ENCODE results near the gene MDM2. TPM values are rescaled to one million over a fixed set of nuclear protein-coding genes. Genes with fewer than 3 reads are reported as not detected.
A peak's percentile ranks its signal among the peaks of the same experiment; 100 is the strongest.
"Not testable (repeated sequence)": the region's sequence is repeated elsewhere in the genome, so short reads cannot be mapped to it uniquely, and the experiment has no call there.

Gene MDM2
- polyA plus RNA-seq, 1 of the 3 experiments (the other 2 are of a cell fraction), result 21.5 TPM

- H3K36me3 ChIP-seq (replicated peaks in 1 of 2; ENCODE audit: control insufficient read depth in 1 of 2, insufficient read depth in 2 of 2, low read length in 1 of 2), result peaks cover 13 to 30% of the 10 kb centered on the region in 2 experiments
- H2AFZ ChIP-seq (ENCODE audit: low read depth), result peak overlapping the region; percentile 98
- peak overlapping the region; percentile 82 to 99 for H3K4me3 ChIP-seq (ENCODE audit: low read depth in 2 of 2, low read length in 1 of 2)
- H3K27me3 ChIP-seq (ENCODE audit: insufficient read depth); H3K9me3 ChIP-seq; H3K4me1 ChIP-seq (ENCODE audit: control insufficient read depth in 1 of 2, insufficient read depth in 2 of 2, low read depth in 1 of 2, low read length in 1 of 2); H3K9me2 ChIP-seq; DNase-seq: not testable (repeated sequence)
- peak overlapping the region; percentile 99 for H3K9ac ChIP-seq
- H3K4me2 ChIP-seq, result peak overlapping the region; percentile 94
- 0 out of 2 replicates have a peak, but pooled peaks have one; percentile 10 for TF ChIP-seq TAF1 (IDR thresholded peaks at IDR 0.05; ENCODE audit: borderline replicate concordance, low read depth, low read length)
- 20% methylated on average over 8 of the region's 10 CpGs for WGBS (ENCODE audit: low lambda C conversion rate)
- H3K79me2 ChIP-seq (ENCODE audit: insufficient read depth), result peaks cover 42% of the 10 kb centered on the region
- POLR2A ChIA-PET, result interaction anchor here (0.9 to 2.8 kb wide), 3 partner anchors 14 to 61 kb away, joined by 3 to 21 read pairs (median 4); partner anchors contain the start of gene SLC35E3
- H3K27ac ChIP-seq (ENCODE audit: low read depth in 2 of 2, low read length in 1 of 2), result peak overlapping the region; percentile 96 to 98
- peaks cover 33% of the 10 kb centered on the region for H3F3A ChIP-seq (replicated peaks; ENCODE audit: insufficient read depth)
- H4K20me1 ChIP-seq (ENCODE audit: insufficient read depth), result peaks cover 27% of the 10 kb centered on the region
- CTCF ChIA-PET, result interaction anchor here (0.7 to 3.2 kb wide), 6 partner anchors 11 to 499 kb away, joined by 3 to 17 read pairs (median 4); no protein-coding TSS in a partner anchor
These were observed 752 bp upstream of the MDM2 start for GRCh38 chr12:68807274-68807575.

DNA sequence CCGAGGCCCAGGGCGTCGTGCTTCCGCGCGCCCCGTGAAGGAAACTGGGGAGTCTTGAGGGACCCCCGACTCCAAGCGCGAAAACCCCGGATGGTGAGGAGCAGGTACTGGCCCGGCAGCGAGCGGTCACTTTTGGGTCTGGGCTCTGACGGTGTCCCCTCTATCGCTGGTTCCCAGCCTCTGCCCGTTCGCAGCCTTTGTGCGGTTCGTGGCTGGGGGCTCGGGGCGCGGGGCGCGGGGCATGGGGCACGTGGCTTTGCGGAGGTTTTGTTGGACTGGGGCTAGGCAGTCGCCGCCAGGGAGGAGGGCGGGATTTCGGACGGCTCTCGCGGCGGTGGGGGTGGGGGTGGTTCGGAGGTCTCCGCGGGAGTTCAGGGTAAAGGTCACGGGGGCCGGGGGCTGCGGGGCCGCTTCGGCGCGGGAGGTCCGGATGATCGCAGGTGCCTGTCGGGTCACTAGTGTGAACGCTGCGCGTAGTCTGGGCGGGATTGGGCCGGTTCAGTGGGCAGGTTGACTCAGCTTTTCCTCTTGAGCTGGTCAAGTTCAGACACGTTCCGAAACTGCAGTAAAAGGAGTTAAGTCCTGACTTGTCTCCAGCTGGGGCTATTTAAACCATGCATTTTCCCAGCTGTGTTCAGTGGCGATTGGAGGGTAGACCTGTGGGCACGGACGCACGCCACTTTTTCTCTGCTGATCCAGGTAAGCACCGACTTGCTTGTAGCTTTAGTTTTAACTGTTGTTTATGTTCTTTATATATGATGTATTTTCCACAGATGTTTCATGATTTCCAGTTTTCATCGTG, 612 bp downstream of the MDM2 start:
- peaks cover 41% of the 10 kb centered on the region for H4K20me1 ChIP-seq (ENCODE audit: insufficient read depth)
- peak overlapping the region; percentile 96 to 98 for H3K27ac ChIP-seq (ENCODE audit: low read depth in 2 of 2, low read length in 1 of 2)
- peak; percentile 81 for DNase-seq
- H3K9me2 ChIP-seq, result no peaks in the 10 kb centered on the region
- WGBS (ENCODE audit: low lambda C conversion rate), result 4% methylated on average over 28 of the region's 61 CpGs
- peaks cover 2 to 6% of the 10 kb centered on the region in 2 experiments; a peak in 3 of 4 replicates for H3K4me1 ChIP-seq (ENCODE audit: control insufficient read depth in 1 of 2, insufficient read depth in 2 of 2, low read depth in 1 of 2, low read length in 1 of 2)
- H3K79me2 ChIP-seq (ENCODE audit: insufficient read depth), result peaks cover 56% of the 10 kb centered on the region
- ChIA-PET CTCF (interaction anchor here (0.8 to 3.2 kb wide), 8 partner anchors 9 to 500 kb away, joined by 3 to 17 read pairs (median 4); partner anchors contain the start of gene SLC35E3), POLR2A (interaction anchor here (0.6 to 2.8 kb wide), 4 partner anchors 12 to 62 kb away, joined by 3 to 21 read pairs (median 4); partner anchors contain the start of gene SLC35E3)
- peak overlapping the region; percentile 89 for H2AFZ ChIP-seq (ENCODE audit: low read depth)
- H3F3A ChIP-seq (replicated peaks; ENCODE audit: insufficient read depth), result peaks cover 44% of the 10 kb centered on the region
- H3K9me3 ChIP-seq, result no peaks in the 10 kb centered on the region; the same call in 1 of the 2 replicates
- H3K27me3 ChIP-seq (ENCODE audit: insufficient read depth), result no peaks in the 10 kb centered on the region
- H3K4me3 ChIP-seq (ENCODE audit: low read depth in 2 of 2, low read length in 1 of 2), result peak overlapping the region; percentile 82 to 99
- H3K9ac ChIP-seq, result peak overlapping the region; percentile 99
- peaks cover 27 to 43% of the 10 kb centered on the region in 2 experiments for H3K36me3 ChIP-seq (replicated peaks in 1 of 2; ENCODE audit: control insufficient read depth in 1 of 2, insufficient read depth in 2 of 2, low read length in 1 of 2)
- peak overlapping the region; percentile 94 for H3K4me2 ChIP-seq
- TF ChIP-seq ELF1 (IDR thresholded peaks at IDR 0.05) (no peak), MEF2A (IDR thresholded peaks at IDR 0.05; ENCODE audit: borderline replicate concordance, low read depth) (no peak), GABPA (IDR thresholded peaks at IDR 0.05; ENCODE audit: low read depth) (no peak), TCF12 (IDR thresholded peaks at IDR 0.05) (peak; percentile 66), NFIC (IDR thresholded peaks at IDR 0.05; ENCODE audit: borderline replicate concordance) (0 out of 2 replicates have a peak, but pooled peaks have one; percentile 14), RFX5 (IDR thresholded peaks at IDR 0.05; ENCODE audit: low read length) (no peak), RXRA (IDR thresholded peaks at IDR 0.05; ENCODE audit: borderline replicate concordance, low read depth) (no peak; the same call in 1 of the 2 replicates), YY1 (IDR thresholded peaks at IDR 0.05; ENCODE audit: low read depth) (no peak), CTCF (IDR thresholded peaks at IDR 0.05) (no peak; the same call in 1 of the 2 replicates), ZBTB33 (IDR thresholded peaks at IDR 0.05; ENCODE audit: borderline replicate concordance, low read depth) (no peak), SIN3A (IDR thresholded peaks at IDR 0.05; ENCODE audit: borderline replicate concordance, low read depth, low read length) (peak; percentile 98; the same call in 1 of the 2 replicates), FOSL2 (IDR thresholded peaks at IDR 0.05; ENCODE audit: borderline replicate concordance, low read depth) (peak; percentile 32; the same call in 1 of the 2 replicates), PBX3 (IDR thresholded peaks at IDR 0.05) (peak; percentile 40; the same call in 1 of the 2 replicates), NRF1 (IDR thresholded peaks at IDR 0.05; ENCODE audit: low read depth, low read length) (no peak), POLR2AphosphoS5 (IDR thresholded peaks at IDR 0.05; ENCODE audit: low read depth, low read length) (peak; percentile 98), RAD21 (IDR thresholded peaks at IDR 0.05; ENCODE audit: low read length) (no peak), IRF3 (IDR thresholded peaks at IDR 0.05; ENCODE audit: low read depth, low read length) (no peak), EP300 (IDR thresholded peaks at IDR 0.05; ENCODE audit: borderline replicate concordance in 1 of 2, low read depth in 1 of 2, low read length in 1 of 2) (no peak), TEAD4 (IDR thresholded peaks at IDR 0.05; ENCODE audit: borderline replicate concordance, insufficient read depth) (no peak), EZH2phosphoT487 (IDR thresholded peaks at IDR 0.05; ENCODE audit: borderline replicate concordance, low read depth) (no peak)

Data from SK-N-SH (cell line).